OCI-LY3 (cell line): ENCODE data around the gene LENEP.

Experiments used
- EZH2phosphoT487 ChIP-seq: fragments of 200-600 bp; shearing (Covaris generic); IDR thresholded peaks from 2 replicates; pipeline ENCODE4 v1.6.1; 2018; ENCODE audit warnings: antibody characterized with exemption, mixed run types, low read depth
- TF ChIP-seq, protein P1 (sequence below): fragments of 200-600, 300-600 bp; sonication (generic); IDR thresholded peaks from 2 replicates; pipeline ENCODE4 v1.5.1; 2014; ENCODE audit warnings: antibody characterized with exemption, low read length, low read depth

GRCh38 chr1:154969246-154969645, 24.1 kb upstream of the LENEP start:
- TF ChIP-seq, protein P1, sequence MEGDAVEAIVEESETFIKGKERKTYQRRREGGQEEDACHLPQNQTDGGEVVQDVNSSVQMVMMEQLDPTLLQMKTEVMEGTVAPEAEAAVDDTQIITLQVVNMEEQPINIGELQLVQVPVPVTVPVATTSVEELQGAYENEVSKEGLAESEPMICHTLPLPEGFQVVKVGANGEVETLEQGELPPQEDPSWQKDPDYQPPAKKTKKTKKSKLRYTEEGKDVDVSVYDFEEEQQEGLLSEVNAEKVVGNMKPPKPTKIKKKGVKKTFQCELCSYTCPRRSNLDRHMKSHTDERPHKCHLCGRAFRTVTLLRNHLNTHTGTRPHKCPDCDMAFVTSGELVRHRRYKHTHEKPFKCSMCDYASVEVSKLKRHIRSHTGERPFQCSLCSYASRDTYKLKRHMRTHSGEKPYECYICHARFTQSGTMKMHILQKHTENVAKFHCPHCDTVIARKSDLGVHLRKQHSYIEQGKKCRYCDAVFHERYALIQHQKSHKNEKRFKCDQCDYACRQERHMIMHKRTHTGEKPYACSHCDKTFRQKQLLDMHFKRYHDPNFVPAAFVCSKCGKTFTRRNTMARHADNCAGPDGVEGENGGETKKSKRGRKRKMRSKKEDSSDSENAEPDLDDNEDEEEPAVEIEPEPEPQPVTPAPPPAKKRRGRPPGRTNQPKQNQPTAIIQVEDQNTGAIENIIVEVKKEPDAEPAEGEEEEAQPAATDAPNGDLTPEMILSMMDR, result no peak
- no peak for TF ChIP-seq EZH2phosphoT487
